Colon (tissue), 2 donors: ENCODE data around the gene ASB1.

Experiments
- FAIRE-seq: peaks from 2 replicates; lab custom pipeline; 2012; peaks lifted over from hg19 to GRCh38; lab: Jason Lieb, UNC
- donor health status: control.
- donor health status: control.

Gene ASB1

GRCh38 chr2:238495422-238495821, 68.7 kb downstream of the ASB1 start:
- no peak for FAIRE-seq

GRCh38 chr2:238496756-238497609, 70.3 kb downstream of the ASB1 start:
- FAIRE-seq: no peak

GRCh38 chr2:238497610-238498005, 70.9 kb downstream of the ASB1 start:
- FAIRE-seq: no peak

- FAIRE-seq: no peak
Measured at GRCh38 chr2:238498188-238498587, 71.5 kb downstream of the ASB1 start.

- FAIRE-seq: no peak
Measured at GRCh38 chr2:238498691-238499295, 72.1 kb downstream of the ASB1 start.

- FAIRE-seq: no peak
Measured at GRCh38 chr2:238499731-238500580, 73.2 kb downstream of the ASB1 start.

GRCh38 chr2:238501311-238501710, 74.6 kb downstream of the ASB1 start:
- FAIRE-seq: no peak
